SJSA1 (cell line): ENCODE data around the gene PBOV1. TPM values are rescaled to one million over a fixed set of nuclear protein-coding genes. Genes with fewer than 3 reads are reported as not detected.
"Not testable (repeated sequence)": the region's sequence is repeated elsewhere in the genome, so short reads cannot be mapped to it uniquely, and the experiment has no call there.

ENCODE experiments used
- DNase-seq, 2 experiments: peaks; one replicate each; pipeline ENCODE4 v3.0.0-alpha.2; 2015 to 2020; ENCODE audit warnings: low spot score in 2 of 2, low read depth in 1 of 2
- H3K27ac ChIP-seq: fragments of 250-450 bp; sonication (Bioruptor Pico); 2 replicates; pipeline ENCODE4 v1.5.1; 2020; ENCODE audit warnings: mild to moderate bottlenecking, moderate library complexity
- H3K27me3 ChIP-seq: fragments of 250-450 bp; sonication (Bioruptor Pico); replicated peaks from 2 replicates; pipeline ENCODE4 v1.5.1; 2020; ENCODE audit warnings: mild to moderate bottlenecking, moderate library complexity
- H3K36me3 ChIP-seq: fragments of 250-450 bp; sonication (Bioruptor Pico); 2 replicates; pipeline ENCODE4 v1.5.1; 2020; ENCODE audit warnings: mild to moderate bottlenecking
- H3K4me1 ChIP-seq: fragments of 250-450 bp; sonication (Bioruptor Pico); replicated peaks from 2 replicates; pipeline ENCODE4 v1.6.1; 2021; ENCODE audit warnings: mild to moderate bottlenecking
- H3K4me3 ChIP-seq: fragments of 250-450 bp; sonication (Bioruptor Pico); 2 replicates; pipeline ENCODE4 v1.5.1; 2020; ENCODE audit warnings: mild to moderate bottlenecking
- H3K9me3 ChIP-seq: fragments of 250-450 bp; sonication (Bioruptor Pico); replicated peaks from 2 replicates; pipeline ENCODE4 v1.5.1; 2020; ENCODE audit warnings: mild to moderate bottlenecking
- total RNA-seq: library from RNA; depleted of rRNA; stranded (reverse); fragments of >200 nt; shearing (Covaris generic); gene quantifications from 2 replicates; pipeline ENCODE4 v1.2.3, GENCODE V29; 2014

PBOV1 gene
- total RNA-seq, 1 experiment from 2014 or later: not detected

GRCh38 chr6:138230759-138231380 is 12.6 kb upstream of the PBOV1 start:
- H3K27ac ChIP-seq: no peak overlapping the region
- no peaks in the 10 kb centered on the region for H3K4me1 ChIP-seq
- no peaks in the 10 kb centered on the region for H3K36me3 ChIP-seq
- peaks cover 8% of the 10 kb centered on the region for H3K27me3 ChIP-seq
- H3K4me3 ChIP-seq: no peak overlapping the region
- H3K9me3 ChIP-seq: no peaks in the 10 kb centered on the region
- no peak for DNase-seq

- H3K4me3 ChIP-seq: no peak overlapping the region
- no peaks in the 10 kb centered on the region for H3K36me3 ChIP-seq
- peaks cover 8% of the 10 kb centered on the region for H3K27me3 ChIP-seq
- H3K4me1 ChIP-seq: no peaks in the 10 kb centered on the region
- no peak for DNase-seq
- no peak overlapping the region for H3K27ac ChIP-seq
- H3K9me3 ChIP-seq: no peaks in the 10 kb centered on the region
Measured at GRCh38 chr6:138230221-138230620, 11.9 kb upstream of the PBOV1 start.

GRCh38 chr6:138229663-138230179 is 11.4 kb upstream of the PBOV1 start:
- DNase-seq: no peak
- Histone ChIP-seq H3K36me3 (no peaks in the 10 kb centered on the region), H3K4me1 (no peaks in the 10 kb centered on the region), H3K27me3 (peaks cover 8% of the 10 kb centered on the region), H3K4me3 (no peak overlapping the region), H3K9me3 (no peaks in the 10 kb centered on the region), H3K27ac (no peak overlapping the region)

GRCh38 chr6:138229072-138229471 is 10.8 kb upstream of the PBOV1 start:
- DNase-seq: no peak
- Histone ChIP-seq H3K36me3 (no peaks in the 10 kb centered on the region), H3K4me1 (no peaks in the 10 kb centered on the region), H3K4me3 (no peak overlapping the region), H3K9me3 (no peaks in the 10 kb centered on the region), H3K27me3 (peaks cover 8% of the 10 kb centered on the region), H3K27ac (no peak overlapping the region)

- Histone ChIP-seq H3K27me3 (peaks cover 4% of the 10 kb centered on the region), H3K27ac (no peak overlapping the region), H3K4me3 (no peak overlapping the region), H3K4me1 (no peaks in the 10 kb centered on the region), H3K9me3 (no peaks in the 10 kb centered on the region), H3K36me3 (no peaks in the 10 kb centered on the region)
- DNase-seq: no peak
Measured at GRCh38 chr6:138227316-138227781, 9.1 kb upstream of the PBOV1 start.

- Histone ChIP-seq H3K27ac (no peak overlapping the region), H3K27me3 (peaks cover 4% of the 10 kb centered on the region), H3K9me3 (no peaks in the 10 kb centered on the region), H3K36me3 (no peaks in the 10 kb centered on the region), H3K4me3 (no peak overlapping the region), H3K4me1 (no peaks in the 10 kb centered on the region)
- no peak for DNase-seq
Measured at GRCh38 chr6:138226700-138227315, 8.5 kb upstream of the PBOV1 start.

GRCh38 chr6:138225953-138226352 is 7.7 kb upstream of the PBOV1 start:
- Histone ChIP-seq H3K27ac (no peak overlapping the region), H3K4me3 (no peak overlapping the region)

GRCh38 chr6:138222901-138223546 is 4.7 kb upstream of the PBOV1 start:
- H3K27ac ChIP-seq: no peak overlapping the region
- no peaks in the 10 kb centered on the region for H3K36me3 ChIP-seq
- DNase-seq: no peak
- H3K4me1 ChIP-seq: no peaks in the 10 kb centered on the region
- no peaks in the 10 kb centered on the region for H3K9me3 ChIP-seq
- H3K27me3 ChIP-seq: no peaks in the 10 kb centered on the region; the same call in 1 of the 2 replicates
- no peak overlapping the region for H3K4me3 ChIP-seq

More at GRCh38 chr6:138225953-138226352, 7.7 kb upstream of the PBOV1 start:
- Histone ChIP-seq H3K4me1 (no peaks in the 10 kb centered on the region), H3K9me3 (no peaks in the 10 kb centered on the region), H3K36me3 (no peaks in the 10 kb centered on the region), H3K27me3 (peaks cover 4% of the 10 kb centered on the region)
- no peak for DNase-seq

GRCh38 chr6:138219901-138220300 is 1.6 kb upstream of the PBOV1 start:
- no peaks in the 10 kb centered on the region for H3K4me1 ChIP-seq
- no peaks in the 10 kb centered on the region for H3K9me3 ChIP-seq
- H3K4me3 ChIP-seq: no peak overlapping the region
- no peaks in the 10 kb centered on the region; the same call in 1 of the 2 replicates for H3K27me3 ChIP-seq
- no peak for DNase-seq
- no peak overlapping the region for H3K27ac ChIP-seq
- no peaks in the 10 kb centered on the region for H3K36me3 ChIP-seq

- Histone ChIP-seq H3K9me3 (no peaks in the 10 kb centered on the region), H3K4me1 (no peaks in the 10 kb centered on the region), H3K4me3 (no peak overlapping the region), H3K27me3 (no peaks in the 10 kb centered on the region; the same call in 1 of the 2 replicates), H3K36me3 (no peaks in the 10 kb centered on the region), H3K27ac (no peak overlapping the region)
- DNase-seq: no peak
Measured at GRCh38 chr6:138219398-138219797, 1.1 kb upstream of the PBOV1 start.

GRCh38 chr6:138215093-138215782 is 3.1 kb downstream of the PBOV1 start:
- no peak for DNase-seq
- Histone ChIP-seq H3K4me1 (no peaks in the 10 kb centered on the region), H3K36me3 (no peaks in the 10 kb centered on the region), H3K4me3 (no peak overlapping the region), H3K9me3 (no peaks in the 10 kb centered on the region), H3K27me3 (no peaks in the 10 kb centered on the region; the same call in 1 of the 2 replicates), H3K27ac (no peak overlapping the region)

GRCh38 chr6:138212530-138212929 is 5.8 kb downstream of the PBOV1 start:
- not testable (repeated sequence) for H3K27ac ChIP-seq, H3K4me1 ChIP-seq, DNase-seq, H3K36me3 ChIP-seq, H3K27me3 ChIP-seq, H3K4me3 ChIP-seq, H3K9me3 ChIP-seq

GRCh38 chr6:138211601-138212000 is 6.7 kb downstream of the PBOV1 start:
- no peak for DNase-seq
- no peak overlapping the region for H3K27ac ChIP-seq
- no peaks in the 10 kb centered on the region for H3K9me3 ChIP-seq
- H3K27me3 ChIP-seq: no peaks in the 10 kb centered on the region; the same call in 1 of the 2 replicates
- no peak overlapping the region for H3K4me3 ChIP-seq
- no peaks in the 10 kb centered on the region for H3K36me3 ChIP-seq
- H3K4me1 ChIP-seq: no peaks in the 10 kb centered on the region
